SK-N-SH (cell line): ENCODE measurements around the gene OCA2. TPM values are rescaled to one million over a fixed set of nuclear protein-coding genes. Genes with fewer than 3 reads are reported as not detected.

ENCODE experiments used
- CTCF ChIA-PET: fragments of 300-600, 350-600 bp; formaldehyde crosslinking; extraction: SDS; loops from one replicate; lab custom pipeline; 2021; lab: Yijun Ruan, JAX
- POLR2A ChIA-PET: fragments of 350-600 bp; sonication (Branson Sonifier 250); formaldehyde crosslinking; extraction: SDS; loops from one replicate; lab custom pipeline; 2020; ENCODE audit warnings: antibody characterized with exemption, inconsistent platforms; lab: Yijun Ruan, JAX
- DNase-seq: peaks from one replicate; pipeline ENCODE4 v3.0.0; 2012
- H2AFZ ChIP-seq: fragments of 200-600 bp; sonication (generic); 2 replicates; pipeline ENCODE4 v1.8.1; 2016; ENCODE audit warnings: antibody characterized with exemption, mild to moderate bottlenecking, low read depth
- H3F3A ChIP-seq: fragments of 200-600 bp; sonication (generic); replicated peaks from 2 replicates; pipeline ENCODE3; 2016; ENCODE audit warnings: antibody characterized with exemption, mild to moderate bottlenecking; ENCODE audit not compliant: insufficient read depth
- H3K27ac ChIP-seq, 2 experiments: fragments of 200-500 bp in 1 of 2; fragments of 200-600 bp in 1 of 2; sonication (Bioruptor generic) in 1 of 2; sonication (generic), shearing (Covaris generic) in 1 of 2; 2 replicates each; pipeline versions ENCODE4 v1.5.1 to v1.6.1; 2014 to 2016; ENCODE audit warnings: low read depth in 2 of 2, inconsistent platforms in 1 of 2, low read length in 1 of 2, mild to moderate bottlenecking in 1 of 2, mixed read lengths in 1 of 2
- H3K27me3 ChIP-seq: fragments of 200-600 bp; sonication (generic), shearing (Covaris generic); 2 replicates; pipeline ENCODE4 v1.6.1; 2016; ENCODE audit warnings: mixed run types; ENCODE audit not compliant: insufficient read depth
- H3K36me3 ChIP-seq, 2 experiments: fragments of 200-500 bp in 1 of 2; fragments of 200-600 bp in 1 of 2; sonication (Bioruptor generic) in 1 of 2; sonication (generic) in 1 of 2; replicated peaks in 1 of 2; 2 replicates each; pipeline versions ENCODE3 to v1.5.1; 2014 to 2016; ENCODE audit warnings: low read length in 1 of 2, mild to moderate bottlenecking in 1 of 2; ENCODE audit not compliant: insufficient read depth in 2 of 2, control insufficient read depth in 1 of 2
- H3K4me1 ChIP-seq, 2 experiments: fragments of 200-500 bp in 1 of 2; fragments of 200-600 bp in 1 of 2; sonication (Bioruptor generic) in 1 of 2; sonication (generic), shearing (Covaris generic) in 1 of 2; 2 replicates each; pipeline versions ENCODE4 v1.5.1 to v1.6.1; 2014 to 2016; ENCODE audit warnings: low read depth in 1 of 2, low read length in 1 of 2, mixed run types in 1 of 2; ENCODE audit not compliant: insufficient read depth in 2 of 2, control insufficient read depth in 1 of 2
- H3K4me2 ChIP-seq: fragments of 200-600 bp; sonication (generic), shearing (Covaris generic); 2 replicates; pipeline ENCODE4 v1.6.1; 2017; ENCODE audit warnings: mixed run types
- H3K4me3 ChIP-seq, 2 experiments: fragments of 200-500 bp in 1 of 2; fragments of 200-600 bp in 1 of 2; sonication (Bioruptor generic) in 1 of 2; sonication (generic), shearing (Covaris generic) in 1 of 2; 2 replicates each; pipeline versions ENCODE4 v1.5.1 to v1.8.1; 2014 to 2016; ENCODE audit warnings: low read depth in 2 of 2, inconsistent platforms in 1 of 2, low read length in 1 of 2, mild to moderate bottlenecking in 1 of 2, mixed read lengths in 1 of 2, moderate library complexity in 1 of 2
- H3K79me2 ChIP-seq: fragments of 200-600 bp; sonication (generic); 2 replicates; pipeline ENCODE4 v1.8.1; 2017; ENCODE audit warnings: mild to moderate bottlenecking; ENCODE audit not compliant: insufficient read depth
- H3K9ac ChIP-seq: fragments of 200-600 bp; sonication (generic); 2 replicates; pipeline ENCODE4 v1.6.1; 2017; ENCODE audit warnings: mixed run types
- H3K9me2 ChIP-seq: fragments of 200-600 bp; sonication (generic); 2 replicates; pipeline ENCODE4 v1.6.1; 2017; ENCODE audit warnings: mixed run types
- H3K9me3 ChIP-seq: fragments of 200-600 bp; sonication (generic); 2 replicates; pipeline ENCODE4 v1.6.1; 2017; ENCODE audit warnings: mixed run types, mild to moderate bottlenecking, moderate library complexity
- H4K20me1 ChIP-seq: fragments of 200-600 bp; sonication (generic); 2 replicates; pipeline ENCODE4 v1.6.1; 2017; ENCODE audit warnings: mild to moderate bottlenecking, mixed run types; ENCODE audit not compliant: insufficient read depth
- FOSL2 ChIP-seq: IDR thresholded peaks from 2 replicates; pipeline ENCODE4 v1.4.0; 2012; ENCODE audit warnings: low read depth, mild to moderate bottlenecking, moderate library complexity, borderline replicate concordance
- FOXJ3 ChIP-seq: sonication (generic); formaldehyde crosslinking; IDR thresholded peaks from 2 replicates; pipeline ENCODE4 v1.5.1; 2020; ENCODE audit warnings: mild to moderate bottlenecking, missing genetic modification reagents
- GABPA ChIP-seq: IDR thresholded peaks from 2 replicates; pipeline ENCODE4 v1.4.0; 2012; ENCODE audit warnings: low read depth, mild to moderate bottlenecking
- GATA2 ChIP-seq: sonication (generic); formaldehyde crosslinking; IDR thresholded peaks from 2 replicates; pipeline ENCODE4 v1.5.0; 2020; ENCODE audit warnings: mild to moderate bottlenecking, missing genetic modification reagents
- JUND ChIP-seq: IDR thresholded peaks from 2 replicates; pipeline ENCODE4 v1.4.0; 2012
- NFIC ChIP-seq: IDR thresholded peaks from 2 replicates; pipeline ENCODE4 v1.4.0; 2012; ENCODE audit warnings: borderline replicate concordance
- NRF1 ChIP-seq: IDR thresholded peaks from 2 replicates; pipeline ENCODE4 v1.6.1; 2012; ENCODE audit warnings: low read depth, mild to moderate bottlenecking, low read length
- PBX3 ChIP-seq: IDR thresholded peaks from 2 replicates; pipeline ENCODE4; 2012
- SMC3 ChIP-seq: IDR thresholded peaks from 2 replicates; pipeline ENCODE4 v1.6.1; 2012; ENCODE audit warnings: low read depth, low read length, improper control_type of control experiment
- TAF1 ChIP-seq: IDR thresholded peaks from 2 replicates; pipeline ENCODE4 v1.6.1; 2012; ENCODE audit warnings: low read depth, mild to moderate bottlenecking, low read length, moderate library complexity, borderline replicate concordance
- TEAD4 ChIP-seq: IDR thresholded peaks from 2 replicates; pipeline ENCODE4 v1.4.0; 2012; ENCODE audit warnings: mild to moderate bottlenecking, borderline replicate concordance; ENCODE audit not compliant: insufficient read depth
- ZBTB33 ChIP-seq: IDR thresholded peaks from 2 replicates; pipeline ENCODE4 v1.4.0; 2012; ENCODE audit warnings: low read depth, borderline replicate concordance
- WGBS: methylation state at CpG from one replicate; pipeline ENCODE4 v1.1.6; 2017; ENCODE audit warnings: low lambda C conversion rate; 5-methylcytosine and 5-hydroxymethylcytosine counted together
- polyA plus RNA-seq, 3 experiments: library from polyadenylated mRNA; depleted of rRNA; stranded (reverse); fragments of >200 nt; gene quantifications; 2 replicates each; pipeline ENCODE4 v1.2.3, GENCODE V29; 2012
- TF ChIP-seq, protein P1 (sequence below): fragments of 150-350 bp; IDR thresholded peaks from 2 replicates; pipeline ENCODE4 v1.6.1; 2016; ENCODE audit warnings: mild to moderate bottlenecking, low read depth, low read length
- TF ChIP-seq, protein P2 (sequence below): IDR thresholded peaks from 2 replicates; pipeline ENCODE4 v1.6.1; 2012; ENCODE audit warnings: mild to moderate bottlenecking, low read depth, low read length, moderate library complexity

OCA2 gene
- polyA plus RNA-seq, 1 of the 3 experiments (the other 2 are of a cell fraction): 0.16 TPM

DNA sequence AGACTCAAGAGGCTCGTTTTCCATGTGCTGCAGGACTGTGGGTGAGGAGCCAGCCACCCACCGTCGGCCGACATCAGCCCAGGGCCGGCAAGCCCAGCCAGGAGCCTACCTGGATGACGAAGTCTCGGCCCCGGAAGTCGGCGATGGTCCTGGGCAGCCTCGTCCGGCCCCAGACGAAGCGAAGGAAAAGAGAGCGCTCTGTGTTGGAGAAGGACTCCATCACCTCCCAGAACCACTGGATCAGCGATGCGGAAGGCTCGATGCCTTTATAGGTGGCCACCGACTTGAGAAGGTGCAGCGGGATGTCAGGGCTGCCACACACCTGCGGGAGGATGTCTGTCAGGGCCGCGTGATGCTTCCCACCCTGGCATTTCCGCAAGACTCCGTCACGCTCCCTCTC is 13.8 kb upstream of the OCA2 start:
- ChIA-PET POLR2A (no interaction called here), CTCF (interaction anchor here (1.1 to 2.5 kb wide), 3 partner anchors 13 to 1222 kb away, joined by 3 to 19 read pairs (median 7); no protein-coding TSS in a partner anchor)
- H3K4me1 ChIP-seq: no peaks in the 10 kb centered on the region
- no peak overlapping the region for H3K4me2 ChIP-seq
- peaks cover 4% of the 10 kb centered on the region for H3F3A ChIP-seq
- no peaks in the 10 kb centered on the region for H3K9me2 ChIP-seq
- no peak overlapping the region for H3K9ac ChIP-seq
- H3K4me3 ChIP-seq: no peak overlapping the region
- no peaks in the 10 kb centered on the region for H3K27me3 ChIP-seq
- no peaks in the 10 kb centered on the region for H3K9me3 ChIP-seq
- no peaks in the 10 kb centered on the region for H4K20me1 ChIP-seq
- H3K79me2 ChIP-seq: no peaks in the 10 kb centered on the region
- no peak for TF ChIP-seq TAF1
- no peak for TF ChIP-seq PBX3
- TF ChIP-seq, protein P1, sequence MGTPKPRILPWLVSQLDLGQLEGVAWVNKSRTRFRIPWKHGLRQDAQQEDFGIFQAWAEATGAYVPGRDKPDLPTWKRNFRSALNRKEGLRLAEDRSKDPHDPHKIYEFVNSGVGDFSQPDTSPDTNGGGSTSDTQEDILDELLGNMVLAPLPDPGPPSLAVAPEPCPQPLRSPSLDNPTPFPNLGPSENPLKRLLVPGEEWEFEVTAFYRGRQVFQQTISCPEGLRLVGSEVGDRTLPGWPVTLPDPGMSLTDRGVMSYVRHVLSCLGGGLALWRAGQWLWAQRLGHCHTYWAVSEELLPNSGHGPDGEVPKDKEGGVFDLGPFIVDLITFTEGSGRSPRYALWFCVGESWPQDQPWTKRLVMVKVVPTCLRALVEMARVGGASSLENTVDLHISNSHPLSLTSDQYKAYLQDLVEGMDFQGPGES: no peak
- no peak for TF ChIP-seq NFIC
- no peak for TF ChIP-seq ZBTB33
- TF ChIP-seq TEAD4: no peak
- TF ChIP-seq, all 33 proteins: peak for 0
- H3K27ac ChIP-seq: no peak overlapping the region
- no peak overlapping the region for H2AFZ ChIP-seq
- no peak for DNase-seq
- peaks cover 8 to 57% of the 10 kb centered on the region in 2 experiments for H3K36me3 ChIP-seq
- WGBS: 96% methylated on average over 19 of the region's 26 CpGs

DNA sequence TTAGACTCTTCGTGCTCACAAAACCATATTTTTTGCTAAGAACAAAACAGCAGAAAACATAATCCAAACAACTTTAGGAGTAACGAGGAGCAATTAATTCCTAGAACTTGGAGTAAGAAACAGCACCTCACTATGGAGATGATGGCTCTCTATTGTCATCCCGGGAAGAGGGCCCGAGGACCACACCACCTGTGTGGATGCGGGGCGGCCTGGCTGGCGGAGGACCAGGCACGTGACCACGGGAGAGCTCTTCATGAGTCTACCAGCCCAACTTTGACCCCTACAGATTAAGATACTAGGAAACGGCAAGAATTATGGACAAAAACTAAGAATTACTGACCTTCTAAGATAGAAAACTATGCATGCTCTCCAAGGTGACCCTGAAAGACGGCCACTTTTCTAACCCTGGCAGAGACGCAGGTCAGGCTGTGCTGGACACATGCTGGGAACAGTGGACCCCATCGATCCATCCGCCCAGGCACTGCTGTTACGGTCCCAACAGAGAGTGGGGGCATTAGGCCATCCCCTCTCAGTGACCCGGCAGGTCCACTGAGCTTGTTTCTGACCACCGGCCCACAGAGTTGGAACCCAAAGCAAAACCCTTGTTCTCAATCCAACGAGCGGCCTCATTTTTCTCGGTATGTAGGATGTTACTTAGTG is 13.1 kb upstream of the OCA2 start:
- ChIA-PET POLR2A (no interaction called here), CTCF (interaction anchor here (1.3 kb wide), 1 partner anchor 14 kb away, joined by 7 read pairs; no protein-coding TSS in a partner anchor)
- no peaks in the 10 kb centered on the region for H3K9me2 ChIP-seq
- no peaks in the 10 kb centered on the region for H3K27me3 ChIP-seq
- H3K4me3 ChIP-seq: no peak overlapping the region
- 96% methylated on average over 20 of the region's 20 CpGs for WGBS
- H3F3A ChIP-seq: peaks cover 4% of the 10 kb centered on the region
- H3K9ac ChIP-seq: no peak overlapping the region
- no peak for DNase-seq
- H4K20me1 ChIP-seq: no peaks in the 10 kb centered on the region
- no peak overlapping the region for H2AFZ ChIP-seq
- H3K9me3 ChIP-seq: no peaks in the 10 kb centered on the region
- no peaks in the 10 kb centered on the region for H3K79me2 ChIP-seq
- no peaks in the 10 kb centered on the region for H3K4me1 ChIP-seq
- no peak overlapping the region for H3K4me2 ChIP-seq
- peaks cover 8 to 51% of the 10 kb centered on the region in 2 experiments for H3K36me3 ChIP-seq
- H3K27ac ChIP-seq: no peak overlapping the region
- TF ChIP-seq ZBTB33 (no peak), PBX3 (no peak), JUND (no peak), FOSL2 (no peak), TEAD4 (no peak), NRF1 (no peak), GABPA (no peak), FOXJ3 (CRISPR knock-in tag) (no peak), GATA2 (CRISPR knock-in tag) (no peak), SMC3 (no peak)
- TF ChIP-seq, protein P2, sequence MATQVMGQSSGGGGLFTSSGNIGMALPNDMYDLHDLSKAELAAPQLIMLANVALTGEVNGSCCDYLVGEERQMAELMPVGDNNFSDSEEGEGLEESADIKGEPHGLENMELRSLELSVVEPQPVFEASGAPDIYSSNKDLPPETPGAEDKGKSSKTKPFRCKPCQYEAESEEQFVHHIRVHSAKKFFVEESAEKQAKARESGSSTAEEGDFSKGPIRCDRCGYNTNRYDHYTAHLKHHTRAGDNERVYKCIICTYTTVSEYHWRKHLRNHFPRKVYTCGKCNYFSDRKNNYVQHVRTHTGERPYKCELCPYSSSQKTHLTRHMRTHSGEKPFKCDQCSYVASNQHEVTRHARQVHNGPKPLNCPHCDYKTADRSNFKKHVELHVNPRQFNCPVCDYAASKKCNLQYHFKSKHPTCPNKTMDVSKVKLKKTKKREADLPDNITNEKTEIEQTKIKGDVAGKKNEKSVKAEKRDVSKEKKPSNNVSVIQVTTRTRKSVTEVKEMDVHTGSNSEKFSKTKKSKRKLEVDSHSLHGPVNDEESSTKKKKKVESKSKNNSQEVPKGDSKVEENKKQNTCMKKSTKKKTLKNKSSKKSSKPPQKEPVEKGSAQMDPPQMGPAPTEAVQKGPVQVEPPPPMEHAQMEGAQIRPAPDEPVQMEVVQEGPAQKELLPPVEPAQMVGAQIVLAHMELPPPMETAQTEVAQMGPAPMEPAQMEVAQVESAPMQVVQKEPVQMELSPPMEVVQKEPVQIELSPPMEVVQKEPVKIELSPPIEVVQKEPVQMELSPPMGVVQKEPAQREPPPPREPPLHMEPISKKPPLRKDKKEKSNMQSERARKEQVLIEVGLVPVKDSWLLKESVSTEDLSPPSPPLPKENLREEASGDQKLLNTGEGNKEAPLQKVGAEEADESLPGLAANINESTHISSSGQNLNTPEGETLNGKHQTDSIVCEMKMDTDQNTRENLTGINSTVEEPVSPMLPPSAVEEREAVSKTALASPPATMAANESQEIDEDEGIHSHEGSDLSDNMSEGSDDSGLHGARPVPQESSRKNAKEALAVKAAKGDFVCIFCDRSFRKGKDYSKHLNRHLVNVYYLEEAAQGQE: no peak
